Measurements from ENCODE around the gene SNTG2.

GRCh38 chr2:975095-975494, 24.4 kb downstream of the SNTG2 start:
- no peak for TF ChIP-seq POLR2A (IDR thresholded peaks at IDR 0.05)
- TF ChIP-seq EP300 (IDR thresholded peaks at IDR 0.05) = no peak
- TF ChIP-seq POLR2AphosphoS5 (IDR thresholded peaks at IDR 0.05) = no peak
- TF ChIP-seq CTCF (IDR thresholded peaks at IDR 0.05) = no peak
